ENCODE results near the gene BBC3. TPM values are rescaled to one million over a fixed set of nuclear protein-coding genes. Genes with fewer than 3 reads are reported as not detected.

BBC3 gene
- total and polyA plus RNA-seq, 2 experiments from 2014 or later: 23.4 to 31.9 TPM

DNA sequence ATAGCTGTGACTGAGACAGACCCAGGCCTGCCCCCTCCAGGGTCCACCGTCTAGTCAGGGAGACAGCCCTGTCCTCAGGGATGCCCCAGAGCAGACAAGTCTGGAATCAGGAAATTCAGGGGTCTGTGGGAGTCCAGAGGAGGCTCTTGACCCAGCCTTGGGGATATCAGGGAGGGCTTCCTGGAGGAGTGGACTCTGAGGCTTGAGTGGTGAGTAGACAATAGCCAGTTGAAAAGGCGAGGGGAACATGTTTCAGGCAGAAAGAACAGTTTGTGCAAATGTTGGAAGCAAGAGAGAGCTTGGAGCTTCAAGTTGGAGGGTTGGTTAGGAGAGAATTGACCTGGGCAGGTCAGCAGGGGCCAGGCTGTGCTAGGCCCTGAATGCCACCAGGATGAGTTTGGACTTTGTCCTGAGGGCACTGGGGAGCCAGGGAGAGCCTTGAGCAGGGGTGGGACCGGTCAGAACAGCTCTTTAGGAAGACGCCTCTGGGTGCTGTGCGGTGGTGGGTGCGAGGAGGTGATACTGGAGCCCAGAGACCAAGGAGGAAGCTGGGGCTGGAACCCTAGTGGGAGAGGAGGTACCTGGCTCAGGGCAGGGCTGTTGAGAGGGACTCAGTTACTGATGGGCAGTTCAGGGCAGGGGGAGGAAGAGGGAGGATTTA, 28.0 kb upstream of the BBC3 start:
- Histone ChIP-seq H3K36me3 (ENCODE audit: insufficient read depth) (peaks cover 8% of the 10 kb centered on the region), H3K4me3 (0 out of 2 replicates have a peak overlapping the region, but pooled peaks have one; percentile 54), H4K20me1 (replicated peaks; ENCODE audit: insufficient read depth) (no peaks in the 10 kb centered on the region; the same call in 1 of the 2 replicates), H3K27me3 (ENCODE audit: insufficient read depth) (no peaks in the 10 kb centered on the region), H3K4me1 (ENCODE audit: insufficient read depth) (peaks cover 10% of the 10 kb centered on the region; the same call in 1 of the 2 replicates), H3K79me2 (replicated peaks; ENCODE audit: insufficient read depth) (peaks cover 15% of the 10 kb centered on the region), H2AFZ (no peak overlapping the region), H3F3A (replicated peaks; ENCODE audit: low read depth) (peaks cover 17% of the 10 kb centered on the region; the same call in 1 of the 2 replicates), H3K9me2 (ENCODE audit: insufficient read depth) (no peaks in the 10 kb centered on the region), H3K27ac (ENCODE audit: low read depth) (no peak overlapping the region), H3K4me2 (no peak overlapping the region)
- ATAC-seq (no peak), DNase-seq (ENCODE audit: low spot score) (no peak)
- Mint-ChIP-seq H3K27me3 (ENCODE audit: insufficient read depth, low read depth, poor library complexity) (peaks cover 15% of the 10 kb centered on the region), H3K4me3 (peak overlapping the region; percentile 88), H3K9me3 (no peaks in the 10 kb centered on the region; the same call in 1 of the 3 replicates), H3K36me3 (ENCODE audit: low read depth) (peaks cover 50% of the 10 kb centered on the region), H3K27ac (no peak overlapping the region), H3K4me1 (peaks cover 16% of the 10 kb centered on the region)
- TF ChIP-seq, protein P1, sequence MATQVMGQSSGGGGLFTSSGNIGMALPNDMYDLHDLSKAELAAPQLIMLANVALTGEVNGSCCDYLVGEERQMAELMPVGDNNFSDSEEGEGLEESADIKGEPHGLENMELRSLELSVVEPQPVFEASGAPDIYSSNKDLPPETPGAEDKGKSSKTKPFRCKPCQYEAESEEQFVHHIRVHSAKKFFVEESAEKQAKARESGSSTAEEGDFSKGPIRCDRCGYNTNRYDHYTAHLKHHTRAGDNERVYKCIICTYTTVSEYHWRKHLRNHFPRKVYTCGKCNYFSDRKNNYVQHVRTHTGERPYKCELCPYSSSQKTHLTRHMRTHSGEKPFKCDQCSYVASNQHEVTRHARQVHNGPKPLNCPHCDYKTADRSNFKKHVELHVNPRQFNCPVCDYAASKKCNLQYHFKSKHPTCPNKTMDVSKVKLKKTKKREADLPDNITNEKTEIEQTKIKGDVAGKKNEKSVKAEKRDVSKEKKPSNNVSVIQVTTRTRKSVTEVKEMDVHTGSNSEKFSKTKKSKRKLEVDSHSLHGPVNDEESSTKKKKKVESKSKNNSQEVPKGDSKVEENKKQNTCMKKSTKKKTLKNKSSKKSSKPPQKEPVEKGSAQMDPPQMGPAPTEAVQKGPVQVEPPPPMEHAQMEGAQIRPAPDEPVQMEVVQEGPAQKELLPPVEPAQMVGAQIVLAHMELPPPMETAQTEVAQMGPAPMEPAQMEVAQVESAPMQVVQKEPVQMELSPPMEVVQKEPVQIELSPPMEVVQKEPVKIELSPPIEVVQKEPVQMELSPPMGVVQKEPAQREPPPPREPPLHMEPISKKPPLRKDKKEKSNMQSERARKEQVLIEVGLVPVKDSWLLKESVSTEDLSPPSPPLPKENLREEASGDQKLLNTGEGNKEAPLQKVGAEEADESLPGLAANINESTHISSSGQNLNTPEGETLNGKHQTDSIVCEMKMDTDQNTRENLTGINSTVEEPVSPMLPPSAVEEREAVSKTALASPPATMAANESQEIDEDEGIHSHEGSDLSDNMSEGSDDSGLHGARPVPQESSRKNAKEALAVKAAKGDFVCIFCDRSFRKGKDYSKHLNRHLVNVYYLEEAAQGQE (IDR thresholded peaks at IDR 0.05; ENCODE audit: unreplicated experiment): no peak
- TF ChIP-seq EZH2phosphoT487 (IDR thresholded peaks at IDR 0.05; ENCODE audit: unreplicated experiment) (no peak), STAT1 (IDR thresholded peaks at IDR 0.05; ENCODE audit: unreplicated experiment) (no peak), EZH2 (IDR thresholded peaks at IDR 0.05; ENCODE audit: low read depth, unreplicated experiment) (no peak), ZNF114 (CRISPR knock-in tag; IDR thresholded peaks at IDR 0.05) (no peak), POLR2AphosphoS5 (IDR thresholded peaks at IDR 0.05; ENCODE audit: low read depth) (no peak), CREB1 (CRISPR knock-in tag; IDR thresholded peaks at IDR 0.05; ENCODE audit: low read depth) (no peak), NANOG (IDR thresholded peaks at IDR 0.05; ENCODE audit: borderline replicate concordance) (no peak), ZNF331 (CRISPR knock-in tag; IDR thresholded peaks at IDR 0.05; ENCODE audit: low read depth) (no peak), JUNB (IDR thresholded peaks at IDR 0.05; ENCODE audit: unreplicated experiment) (no peak)
- TF ChIP-seq, protein P2, sequence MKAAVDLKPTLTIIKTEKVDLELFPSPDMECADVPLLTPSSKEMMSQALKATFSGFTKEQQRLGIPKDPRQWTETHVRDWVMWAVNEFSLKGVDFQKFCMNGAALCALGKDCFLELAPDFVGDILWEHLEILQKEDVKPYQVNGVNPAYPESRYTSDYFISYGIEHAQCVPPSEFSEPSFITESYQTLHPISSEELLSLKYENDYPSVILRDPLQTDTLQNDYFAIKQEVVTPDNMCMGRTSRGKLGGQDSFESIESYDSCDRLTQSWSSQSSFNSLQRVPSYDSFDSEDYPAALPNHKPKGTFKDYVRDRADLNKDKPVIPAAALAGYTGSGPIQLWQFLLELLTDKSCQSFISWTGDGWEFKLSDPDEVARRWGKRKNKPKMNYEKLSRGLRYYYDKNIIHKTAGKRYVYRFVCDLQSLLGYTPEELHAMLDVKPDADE (IDR thresholded peaks at IDR 0.05): no peak
- TF ChIP-seq, protein P3, sequence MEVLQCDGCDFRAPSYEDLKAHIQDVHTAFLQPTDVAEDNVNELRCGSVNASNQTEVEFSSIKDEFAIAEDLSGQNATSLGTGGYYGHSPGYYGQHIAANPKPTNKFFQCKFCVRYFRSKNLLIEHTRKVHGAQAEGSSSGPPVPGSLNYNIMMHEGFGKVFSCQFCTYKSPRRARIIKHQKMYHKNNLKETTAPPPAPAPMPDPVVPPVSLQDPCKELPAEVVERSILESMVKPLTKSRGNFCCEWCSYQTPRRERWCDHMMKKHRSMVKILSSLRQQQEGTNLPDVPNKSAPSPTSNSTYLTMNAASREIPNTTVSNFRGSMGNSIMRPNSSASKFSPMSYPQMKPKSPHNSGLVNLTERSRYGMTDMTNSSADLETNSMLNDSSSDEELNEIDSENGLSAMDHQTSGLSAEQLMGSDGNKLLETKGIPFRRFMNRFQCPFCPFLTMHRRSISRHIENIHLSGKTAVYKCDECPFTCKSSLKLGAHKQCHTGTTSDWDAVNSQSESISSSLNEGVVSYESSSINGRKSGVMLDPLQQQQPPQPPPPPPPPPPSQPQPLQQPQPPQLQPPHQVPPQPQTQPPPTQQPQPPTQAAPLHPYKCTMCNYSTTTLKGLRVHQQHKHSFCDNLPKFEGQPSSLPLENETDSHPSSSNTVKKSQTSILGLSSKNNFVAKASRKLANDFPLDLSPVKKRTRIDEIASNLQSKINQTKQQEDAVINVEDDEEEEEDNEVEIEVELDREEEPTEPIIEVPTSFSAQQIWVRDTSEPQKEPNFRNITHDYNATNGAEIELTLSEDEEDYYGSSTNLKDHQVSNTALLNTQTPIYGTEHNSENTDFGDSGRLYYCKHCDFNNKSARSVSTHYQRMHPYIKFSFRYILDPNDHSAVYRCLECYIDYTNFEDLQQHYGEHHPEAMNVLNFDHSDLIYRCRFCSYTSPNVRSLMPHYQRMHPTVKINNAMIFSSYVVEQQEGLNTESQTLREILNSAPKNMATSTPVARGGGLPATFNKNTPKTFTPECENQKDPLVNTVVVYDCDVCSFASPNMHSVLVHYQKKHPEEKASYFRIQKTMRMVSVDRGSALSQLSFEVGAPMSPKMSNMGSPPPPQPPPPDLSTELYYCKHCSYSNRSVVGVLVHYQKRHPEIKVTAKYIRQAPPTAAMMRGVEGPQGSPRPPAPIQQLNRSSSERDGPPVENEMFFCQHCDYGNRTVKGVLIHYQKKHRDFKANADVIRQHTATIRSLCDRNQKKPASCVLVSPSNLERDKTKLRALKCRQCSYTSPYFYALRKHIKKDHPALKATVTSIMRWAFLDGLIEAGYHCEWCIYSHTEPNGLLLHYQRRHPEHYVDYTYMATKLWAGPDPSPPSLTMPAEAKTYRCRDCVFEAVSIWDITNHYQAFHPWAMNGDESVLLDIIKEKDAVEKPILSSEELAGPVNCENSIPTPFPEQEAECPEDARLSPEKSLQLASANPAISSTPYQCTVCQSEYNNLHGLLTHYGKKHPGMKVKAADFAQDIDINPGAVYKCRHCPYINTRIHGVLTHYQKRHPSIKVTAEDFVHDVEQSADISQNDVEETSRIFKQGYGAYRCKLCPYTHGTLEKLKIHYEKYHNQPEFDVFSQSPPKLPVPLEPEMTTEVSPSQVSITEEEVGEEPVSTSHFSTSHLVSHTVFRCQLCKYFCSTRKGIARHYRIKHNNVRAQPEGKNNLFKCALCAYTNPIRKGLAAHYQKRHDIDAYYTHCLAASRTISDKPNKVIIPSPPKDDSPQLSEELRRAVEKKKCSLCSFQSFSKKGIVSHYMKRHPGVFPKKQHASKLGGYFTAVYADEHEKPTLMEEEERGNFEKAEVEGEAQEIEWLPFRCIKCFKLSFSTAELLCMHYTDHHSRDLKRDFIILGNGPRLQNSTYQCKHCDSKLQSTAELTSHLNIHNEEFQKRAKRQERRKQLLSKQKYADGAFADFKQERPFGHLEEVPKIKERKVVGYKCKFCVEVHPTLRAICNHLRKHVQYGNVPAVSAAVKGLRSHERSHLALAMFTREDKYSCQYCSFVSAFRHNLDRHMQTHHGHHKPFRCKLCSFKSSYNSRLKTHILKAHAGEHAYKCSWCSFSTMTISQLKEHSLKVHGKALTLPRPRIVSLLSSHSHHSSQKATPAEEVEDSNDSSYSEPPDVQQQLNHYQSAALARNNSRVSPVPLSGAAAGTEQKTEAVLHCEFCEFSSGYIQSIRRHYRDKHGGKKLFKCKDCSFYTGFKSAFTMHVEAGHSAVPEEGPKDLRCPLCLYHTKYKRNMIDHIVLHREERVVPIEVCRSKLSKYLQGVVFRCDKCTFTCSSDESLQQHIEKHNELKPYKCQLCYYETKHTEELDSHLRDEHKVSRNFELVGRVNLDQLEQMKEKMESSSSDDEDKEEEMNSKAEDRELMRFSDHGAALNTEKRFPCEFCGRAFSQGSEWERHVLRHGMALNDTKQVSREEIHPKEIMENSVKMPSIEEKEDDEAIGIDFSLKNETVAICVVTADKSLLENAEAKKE (CRISPR knock-in tag; IDR thresholded peaks at IDR 0.05): no peak
- TF ChIP-seq, protein P4, sequence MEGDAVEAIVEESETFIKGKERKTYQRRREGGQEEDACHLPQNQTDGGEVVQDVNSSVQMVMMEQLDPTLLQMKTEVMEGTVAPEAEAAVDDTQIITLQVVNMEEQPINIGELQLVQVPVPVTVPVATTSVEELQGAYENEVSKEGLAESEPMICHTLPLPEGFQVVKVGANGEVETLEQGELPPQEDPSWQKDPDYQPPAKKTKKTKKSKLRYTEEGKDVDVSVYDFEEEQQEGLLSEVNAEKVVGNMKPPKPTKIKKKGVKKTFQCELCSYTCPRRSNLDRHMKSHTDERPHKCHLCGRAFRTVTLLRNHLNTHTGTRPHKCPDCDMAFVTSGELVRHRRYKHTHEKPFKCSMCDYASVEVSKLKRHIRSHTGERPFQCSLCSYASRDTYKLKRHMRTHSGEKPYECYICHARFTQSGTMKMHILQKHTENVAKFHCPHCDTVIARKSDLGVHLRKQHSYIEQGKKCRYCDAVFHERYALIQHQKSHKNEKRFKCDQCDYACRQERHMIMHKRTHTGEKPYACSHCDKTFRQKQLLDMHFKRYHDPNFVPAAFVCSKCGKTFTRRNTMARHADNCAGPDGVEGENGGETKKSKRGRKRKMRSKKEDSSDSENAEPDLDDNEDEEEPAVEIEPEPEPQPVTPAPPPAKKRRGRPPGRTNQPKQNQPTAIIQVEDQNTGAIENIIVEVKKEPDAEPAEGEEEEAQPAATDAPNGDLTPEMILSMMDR (conservative IDR thresholded peaks at IDR 0.05; ENCODE audit: low read depth in 2 of 2): no peak

Measured in GM23338 (cell line).